Measurements from ENCODE around the gene HMOX1. TPM values are rescaled to one million over a fixed set of nuclear protein-coding genes. Genes with fewer than 3 reads are reported as not detected.

The HMOX1 gene
- polyA plus RNA-seq, 1 donor from 2014 or later = not detected

- no peaks in the 10 kb centered on the region for H3K9me3 ChIP-seq (ENCODE audit: low read length)
- H3F3A ChIP-seq (ENCODE audit: insufficient read depth, low read length, poor library complexity, severe bottlenecking) = no peaks in the 10 kb centered on the region
- no peaks in the 10 kb centered on the region for H4K20me1 ChIP-seq (ENCODE audit: insufficient read depth)
- H3K4me3 ChIP-seq (ENCODE audit: low read length) = no peak overlapping the region
- no peaks in the 10 kb centered on the region for H3K27me3 ChIP-seq (ENCODE audit: insufficient read depth, low read depth, low read length)
- no peaks in the 10 kb centered on the region for H3K36me3 ChIP-seq (ENCODE audit: insufficient read depth, low read length)
- H2AFZ ChIP-seq (ENCODE audit: low read depth, low read length) = no peak overlapping the region
- H3K27ac ChIP-seq (ENCODE audit: low read length) = no peak overlapping the region
- H3K79me2 ChIP-seq (replicated peaks; ENCODE audit: insufficient read depth, low read length) = no peaks in the 10 kb centered on the region
- TF ChIP-seq EZH2 (IDR thresholded peaks at IDR 0.05; ENCODE audit: borderline replicate concordance, insufficient read depth, low read length, poor library complexity, severe bottlenecking) (no peak), EP300 (conservative IDR thresholded peaks at IDR 0.05; ENCODE audit: poor library complexity, severe bottlenecking) (no peak), RAD21 (conservative IDR thresholded peaks at IDR 0.05) (no peak), CTCF (IDR thresholded peaks at IDR 0.05; ENCODE audit: poor library complexity, severe bottlenecking) (no peak), MXI1 (conservative IDR thresholded peaks at IDR 0.05; ENCODE audit: poor library complexity, severe bottlenecking) (no peak), REST (IDR thresholded peaks at IDR 0.05; ENCODE audit: borderline replicate concordance) (no peak), TAF1 (IDR thresholded peaks at IDR 0.05; ENCODE audit: low read depth) (no peak), POLR2AphosphoS5 (IDR thresholded peaks at IDR 0.05) (no peak), SMC3 (conservative IDR thresholded peaks at IDR 0.05; ENCODE audit: poor library complexity) (no peak)
- H3K9me2 ChIP-seq (ENCODE audit: insufficient read depth, low read length) = no peaks in the 10 kb centered on the region
- no peak overlapping the region for H3K9ac ChIP-seq (ENCODE audit: low read length)
- H3K4me2 ChIP-seq (ENCODE audit: low read length) = no peak overlapping the region
Measured at GRCh38 chr22:35422936-35423335, 42.0 kb downstream of the HMOX1 start.

- no peaks in the 10 kb centered on the region for H3K36me3 ChIP-seq (ENCODE audit: insufficient read depth, low read length)
Measured at GRCh38 chr22:35424081-35424480, 43.2 kb downstream of the HMOX1 start.

GRCh38 chr22:35424761-35425160 is 43.9 kb downstream of the HMOX1 start:
- Histone ChIP-seq H3K27me3 (ENCODE audit: insufficient read depth, low read depth, low read length) (no peaks in the 10 kb centered on the region), H3K9ac (ENCODE audit: low read length) (no peak overlapping the region), H2AFZ (ENCODE audit: low read depth, low read length) (no peak overlapping the region), H3K27ac (ENCODE audit: low read length) (no peak overlapping the region), H3K9me3 (ENCODE audit: low read length) (no peaks in the 10 kb centered on the region), H3K36me3 (ENCODE audit: insufficient read depth, low read length) (no peaks in the 10 kb centered on the region), H3K79me2 (replicated peaks; ENCODE audit: insufficient read depth, low read length) (no peaks in the 10 kb centered on the region), H3K4me2 (ENCODE audit: low read length) (no peak overlapping the region), H3K4me3 (ENCODE audit: low read length) (no peak overlapping the region), H3K9me2 (ENCODE audit: insufficient read depth, low read length) (no peaks in the 10 kb centered on the region), H3F3A (ENCODE audit: insufficient read depth, low read length, poor library complexity, severe bottlenecking) (no peaks in the 10 kb centered on the region), H4K20me1 (ENCODE audit: insufficient read depth) (no peaks in the 10 kb centered on the region)
- no peak for TF ChIP-seq EP300 (conservative IDR thresholded peaks at IDR 0.05; ENCODE audit: poor library complexity, severe bottlenecking)
- TF ChIP-seq MXI1 (conservative IDR thresholded peaks at IDR 0.05; ENCODE audit: poor library complexity, severe bottlenecking) = no peak
- TF ChIP-seq EZH2 (IDR thresholded peaks at IDR 0.05; ENCODE audit: borderline replicate concordance, insufficient read depth, low read length, poor library complexity, severe bottlenecking) = no peak
- TF ChIP-seq SMC3 (conservative IDR thresholded peaks at IDR 0.05; ENCODE audit: poor library complexity) = no peak
- TF ChIP-seq POLR2AphosphoS5 (IDR thresholded peaks at IDR 0.05) = no peak
- no peak for TF ChIP-seq CTCF (IDR thresholded peaks at IDR 0.05; ENCODE audit: poor library complexity, severe bottlenecking)
- TF ChIP-seq REST (IDR thresholded peaks at IDR 0.05; ENCODE audit: borderline replicate concordance) = no peak
- no peak for TF ChIP-seq TAF1 (IDR thresholded peaks at IDR 0.05; ENCODE audit: low read depth)
- no peak for TF ChIP-seq RAD21 (conservative IDR thresholded peaks at IDR 0.05)

More at GRCh38 chr22:35424081-35424480, 43.2 kb downstream of the HMOX1 start:
- Histone ChIP-seq H3K27ac (ENCODE audit: low read length) (no peak overlapping the region), H3K9ac (ENCODE audit: low read length) (no peak overlapping the region), H3K27me3 (ENCODE audit: insufficient read depth, low read depth, low read length) (no peaks in the 10 kb centered on the region), H4K20me1 (ENCODE audit: insufficient read depth) (no peaks in the 10 kb centered on the region), H3K9me2 (ENCODE audit: insufficient read depth, low read length) (no peaks in the 10 kb centered on the region), H2AFZ (ENCODE audit: low read depth, low read length) (no peak overlapping the region), H3K9me3 (ENCODE audit: low read length) (no peaks in the 10 kb centered on the region), H3K79me2 (replicated peaks; ENCODE audit: insufficient read depth, low read length) (no peaks in the 10 kb centered on the region), H3F3A (ENCODE audit: insufficient read depth, low read length, poor library complexity, severe bottlenecking) (no peaks in the 10 kb centered on the region), H3K4me2 (ENCODE audit: low read length) (no peak overlapping the region), H3K4me3 (ENCODE audit: low read length) (no peak overlapping the region)
- TF ChIP-seq SMC3 (conservative IDR thresholded peaks at IDR 0.05; ENCODE audit: poor library complexity) = no peak
